Aorta (tissue), 5 donors: ENCODE results near the gene ANKRD42. TPM values are rescaled to one million over a fixed set of nuclear protein-coding genes. Genes with fewer than 3 reads are reported as not detected.
A peak's percentile ranks its signal among the peaks of the same experiment; 100 is the strongest.

Source experiments
- ATAC-seq: fragments of 200-7000 bp; cut with Tn5 transposase; one replicate; pipeline ENCODE4 v1.9.1; 2022; ENCODE audit warnings: moderate library complexity; ENCODE audit not compliant: low FRiP score
- DNase-seq, 2 donors: peaks; one replicate each; pipeline ENCODE4 v3.0.0-alpha.2; 2020
- H3K27ac ChIP-seq, 2 donors: one replicate each; pipeline ENCODE4 v1.5.1; 2013; ENCODE audit warnings: low read length in 2 of 2, mild to moderate bottlenecking in 2 of 2, moderate library complexity in 2 of 2, control low read depth in 1 of 2, inconsistent platforms in 1 of 2, low read depth in 1 of 2
- H3K27me3 ChIP-seq, 2 donors: one replicate each; pipeline ENCODE4 v1.6.1; 2013; ENCODE audit warnings: control low read depth in 1 of 2, low read length in 1 of 2, mild to moderate bottlenecking in 1 of 2, moderate library complexity in 1 of 2; ENCODE audit not compliant: insufficient read depth in 2 of 2, control insufficient read depth in 1 of 2
- H3K36me3 ChIP-seq, 2 donors: one replicate each; pipeline ENCODE4 v1.6.1; 2013; ENCODE audit warnings: control low read depth in 1 of 2, low read length in 1 of 2, mild to moderate bottlenecking in 1 of 2; ENCODE audit not compliant: insufficient read depth in 2 of 2, control insufficient read depth in 1 of 2
- H3K4me1 ChIP-seq, 2 donors: one replicate each; pipeline ENCODE4 v1.6.1; 2013; ENCODE audit warnings: low read length in 2 of 2, control low read depth in 1 of 2, mild to moderate bottlenecking in 1 of 2, moderate library complexity in 1 of 2; ENCODE audit not compliant: insufficient read depth in 2 of 2, control insufficient read depth in 1 of 2
- H3K4me3 ChIP-seq, 2 donors: one replicate each; pipeline ENCODE4 v1.5.1; 2013; ENCODE audit warnings: low read length in 2 of 2, control low read depth in 1 of 2, mild to moderate bottlenecking in 1 of 2
- H3K9me3 ChIP-seq: one replicate; pipeline ENCODE4 v1.6.1; 2013; ENCODE audit warnings: mild to moderate bottlenecking, low read length; ENCODE audit not compliant: control insufficient read depth
- WGBS, 2 donors: extraction: QIAGEN DNeasy Blood & Tissue Kit; methylation state at CpG; one replicate each; pipeline ENCODE4 v1.1.7; 2013; 5-methylcytosine and 5-hydroxymethylcytosine counted together
- intact Hi-C, 2 donors: fragments of 100-400 bp; cut with DNase I; formaldehyde crosslinking; loops; one replicate each; pipeline versions ENCODE4 v1.14.2 to v1.15.0; 2022
- polyA plus RNA-seq, 2 donors: library from polyadenylated mRNA; stranded (reverse); fragments of 200-250 nt; gene quantifications; one replicate each; pipeline ENCODE4 v1.2.3, GENCODE V29; 2013
- total RNA-seq, 2 donors: library from RNA; stranded (reverse); fragmentation: NEBNext Ultra II Directional; extraction: Animal tissue kit (Norgen Biotek cat#: 25700); gene quantifications; one replicate each; pipeline ENCODE4 v1.2.1, GENCODE V29; 2021
- donor health status: healthy with polysubstance abuse.
- donor health status: Bipolar disorder and iron deficiency.
- donor health status: DM: no; HTN: no; CAD: no.
- donor health status: DM: no; HTN: no; CAD: no.
- donor health status: DM: yes; HTN: yes; CAD: no.

Gene ANKRD42
- total and polyA plus RNA-seq, 4 donors, result 3.8 to 14.7 (median 10.7) TPM

- no peak for DNase-seq
These were observed 47.9 kb downstream of the ANKRD42 start for GRCh38 chr11:83241291-83241946.

DNA sequence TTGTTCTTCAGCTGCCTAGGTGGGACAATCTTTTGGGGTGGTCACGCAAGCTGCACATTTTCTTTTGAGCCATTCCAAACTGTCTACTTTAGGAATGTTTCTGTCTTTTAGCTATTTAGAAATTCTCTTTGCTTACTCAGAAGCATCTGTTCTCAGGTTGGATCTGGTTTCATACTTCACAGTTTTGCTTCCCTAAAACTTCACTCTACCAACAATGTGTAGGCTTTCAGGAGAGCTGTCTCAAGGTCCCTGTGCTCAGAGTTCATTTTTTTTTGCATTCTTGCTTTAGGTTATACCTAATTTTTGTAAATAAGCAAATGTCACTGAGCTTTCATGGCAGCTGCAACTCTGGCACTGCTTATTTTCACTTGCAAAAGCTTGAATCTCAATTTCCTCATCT is 55.9 kb downstream of the ANKRD42 start:
- Histone ChIP-seq H3K4me1 (peaks cover 0 to 3% of the 10 kb centered on the region in 2 donors), H3K9me3 (no peaks in the 10 kb centered on the region), H3K36me3 (peaks cover 0 to 2% of the 10 kb centered on the region in 2 donors), H3K27me3 (no peaks in the 10 kb centered on the region), H3K4me3 (no peak overlapping the region), H3K27ac (no peak overlapping the region)
- WGBS, 2 donors, result 91 to 96% methylated on average over 1 of the region's 1 CpG
- no peak for DNase-seq
- ATAC-seq, result no peak
- intact Hi-C loops, result no loop called here

More at GRCh38 chr11:83241291-83241946, 47.9 kb downstream of the ANKRD42 start:
- no peaks in the 10 kb centered on the region for H3K27me3 ChIP-seq
- ATAC-seq, result peak; percentile 68
- H3K4me1 ChIP-seq, result no peaks in the 10 kb centered on the region
- H3K36me3 ChIP-seq, result peaks cover 2 to 7% of the 10 kb centered on the region in 2 donors
- no peak overlapping the region for H3K4me3 ChIP-seq
- WGBS, 2 donors, result 24 to 27% methylated on average over 5 of the region's 5 CpGs
- H3K27ac ChIP-seq, result no peak overlapping the region
- H3K9me3 ChIP-seq, result no peaks in the 10 kb centered on the region
- intact Hi-C loops, result no loop called here

- intact Hi-C loops, result loop anchor here (5.0 kb wide), 2 partner anchors 348 to 353 kb away; partner anchors contain the start of genes DDIAS (in 1 of the 2) and PRCP (in 1 of the 2)
- Histone ChIP-seq H3K4me3 (no peak overlapping the region), H3K27me3 (no peaks in the 10 kb centered on the region), H3K27ac (no peak overlapping the region), H3K36me3 (peaks cover 0 to 2% of the 10 kb centered on the region in 2 donors), H3K9me3 (no peaks in the 10 kb centered on the region), H3K4me1 (peaks cover 0 to 3% of the 10 kb centered on the region in 2 donors)
- DNase-seq, result no peak
- WGBS, 2 donors, result 2% methylated on average over 4 of the region's 4 CpGs
- ATAC-seq, result no peak
These were observed 56.6 kb downstream of the ANKRD42 start for GRCh38 chr11:83249972-83250593.

- intact Hi-C loops, result loop anchor here (5.0 kb wide), 2 partner anchors 350 to 355 kb away; partner anchors contain the start of genes DDIAS (in 1 of the 2) and PRCP (in 1 of the 2)
- 96% methylated on average over 2 of the region's 2 CpGs for WGBS, 2 donors
These were observed 58.8 kb downstream of the ANKRD42 start for GRCh38 chr11:83252266-83252665.

DNA sequence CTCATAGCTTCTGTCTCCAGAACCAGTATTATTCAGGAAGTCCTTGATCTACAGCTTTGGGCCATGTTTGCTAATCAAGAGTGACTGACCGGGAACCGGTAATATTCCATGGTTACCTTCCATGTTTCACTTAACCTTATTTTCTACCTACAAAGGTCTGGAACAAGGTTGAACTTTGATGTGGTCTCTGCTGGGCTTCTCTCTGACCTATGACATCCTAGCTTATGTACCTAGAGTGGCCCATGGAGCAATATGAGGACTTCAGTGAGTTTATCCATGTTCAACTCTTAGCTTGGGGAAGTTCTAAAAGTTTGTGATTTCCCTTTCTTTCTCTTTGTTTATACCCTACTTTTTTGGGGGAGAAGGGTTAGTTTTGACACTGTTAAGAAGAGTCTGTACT is 59.4 kb downstream of the ANKRD42 start:
- Histone ChIP-seq H3K4me1 (peaks cover 3 to 7% of the 10 kb centered on the region in 2 donors), H3K27ac (no peak overlapping the region), H3K9me3 (no peaks in the 10 kb centered on the region), H3K36me3 (peaks cover 0 to 2% of the 10 kb centered on the region in 2 donors), H3K27me3 (no peaks in the 10 kb centered on the region), H3K4me3 (no peak overlapping the region)
- ATAC-seq, result no peak
- no peak for DNase-seq
- 91 to 97% methylated on average over 2 of the region's 2 CpGs for WGBS, 2 donors
- intact Hi-C loops, result loop anchor here (5.0 kb wide), 2 partner anchors 351 to 356 kb away; partner anchors contain the start of genes DDIAS (in 1 of the 2) and PRCP (in 1 of the 2)

More at GRCh38 chr11:83252266-83252665, 58.8 kb downstream of the ANKRD42 start:
- Histone ChIP-seq H3K36me3 (no peaks in the 10 kb centered on the region), H3K4me3 (no peak overlapping the region), H3K27me3 (no peaks in the 10 kb centered on the region), H3K27ac (no peak overlapping the region), H3K4me1 (peaks cover 3% of the 10 kb centered on the region in 2 donors), H3K9me3 (no peaks in the 10 kb centered on the region)
- ATAC-seq (no peak), DNase-seq (no peak)

DNA sequence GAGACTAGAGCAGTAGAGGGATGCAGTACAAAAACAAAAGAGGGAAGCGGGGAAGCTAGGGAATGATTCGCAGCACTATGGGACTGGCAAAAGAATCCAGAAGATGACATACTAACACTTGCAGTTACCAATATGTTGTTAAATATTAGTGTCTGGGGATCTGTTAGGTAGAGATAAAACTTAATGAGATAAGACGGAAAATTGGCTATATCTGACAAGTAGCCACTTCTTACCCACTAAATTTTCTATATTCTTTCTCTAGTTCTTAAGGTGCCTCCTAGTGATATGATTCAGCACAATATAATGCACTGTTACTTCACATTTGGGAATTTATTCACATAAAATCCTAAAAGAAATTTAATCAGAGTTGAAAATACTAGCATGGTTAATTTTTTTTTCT is 61.9 kb downstream of the ANKRD42 start:
- H3K36me3 ChIP-seq, result peaks cover 0 to 4% of the 10 kb centered on the region in 2 donors
- intact Hi-C loops, result loop anchor here in 1 of 2 donors (5.0 kb wide), 1 partner anchor 58 kb away; no protein-coding TSS in a partner anchor

DNA sequence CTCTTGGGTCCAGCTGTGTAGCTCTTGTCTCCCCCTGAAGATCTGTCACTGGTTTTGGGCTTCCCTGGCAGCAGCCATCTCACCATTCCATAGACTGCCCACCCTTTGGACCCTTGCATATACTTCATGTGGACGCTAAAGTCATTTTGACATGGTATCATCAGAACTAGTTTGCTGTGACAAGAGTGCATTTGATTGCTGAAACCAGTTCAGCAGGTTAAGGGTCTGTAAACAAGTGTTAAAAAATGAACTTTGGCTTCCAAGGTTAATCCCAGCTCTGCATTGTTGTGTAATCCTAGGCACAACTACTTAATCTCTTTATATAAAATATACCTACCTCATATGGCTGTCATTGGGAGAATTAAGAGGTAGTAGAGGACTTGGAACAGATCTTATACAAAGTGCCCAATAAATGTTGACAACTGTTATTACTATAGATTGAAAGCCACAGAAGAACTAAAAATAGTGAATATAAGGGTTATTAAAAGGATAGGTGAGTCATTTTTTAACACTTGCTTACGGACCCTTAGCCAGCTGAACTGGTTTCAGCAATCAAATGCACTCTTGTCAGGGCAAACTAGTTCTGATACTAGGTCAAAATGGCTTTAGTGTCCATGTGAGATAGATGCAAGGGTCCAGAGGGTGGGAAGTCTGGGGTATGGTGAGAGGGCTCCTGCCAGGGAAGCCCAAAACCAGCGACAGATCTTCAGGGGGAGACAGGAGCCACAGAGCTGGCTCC is 63.3 kb downstream of the ANKRD42 start:
- Histone ChIP-seq H3K4me1 (peaks cover 0 to 7% of the 10 kb centered on the region in 2 donors), H3K36me3 (peaks cover 0 to 4% of the 10 kb centered on the region in 2 donors), H3K9me3 (no peaks in the 10 kb centered on the region), H3K27me3 (no peaks in the 10 kb centered on the region), H3K27ac (peak overlapping the region; percentile 30 to 69), H3K4me3 (no peak overlapping the region)
- 55 to 63% methylated on average over 3 of the region's 3 CpGs for WGBS, 2 donors
- ATAC-seq (no peak), DNase-seq (no peak)
- intact Hi-C loops, result loop anchor here in 1 of 2 donors (5.0 kb wide), 1 partner anchor 59 kb away; no protein-coding TSS in a partner anchor

More for the DNA sequence above, 61.9 kb downstream of the ANKRD42 start:
- H3K4me1 ChIP-seq, result peaks cover 0 to 7% of the 10 kb centered on the region in 2 donors
- no peaks in the 10 kb centered on the region for H3K9me3 ChIP-seq
- H3K27ac ChIP-seq, result no peak overlapping the region
- no peak for ATAC-seq
- 91 to 95% methylated on average over 3 of the region's 3 CpGs for WGBS, 2 donors
- no peaks in the 10 kb centered on the region for H3K27me3 ChIP-seq
- DNase-seq, result no peak
- H3K4me3 ChIP-seq, result no peak overlapping the region

GRCh38 chr11:83257761-83258168 is 64.3 kb downstream of the ANKRD42 start:
- 60 to 88% methylated on average over 3 of the region's 3 CpGs for WGBS, 2 donors
- Histone ChIP-seq H3K4me3 (peak overlapping the region in 1 of 2 donors; percentile 12), H3K27ac (peak overlapping the region; percentile 12 to 63), H3K36me3 (peaks cover 0 to 4% of the 10 kb centered on the region in 2 donors), H3K27me3 (no peaks in the 10 kb centered on the region), H3K4me1 (peaks cover 0 to 7% of the 10 kb centered on the region in 2 donors), H3K9me3 (no peaks in the 10 kb centered on the region)
- intact Hi-C loops, result loop anchor here in 1 of 2 donors (5.0 kb wide), 1 partner anchor 60 kb away; no protein-coding TSS in a partner anchor
- DNase-seq (peak in 1 of 2 donors; percentile 47), ATAC-seq (peak; percentile 40)
